Endodermal cell (in vitro differentiated cells): ENCODE results near the gene COL5A1. TPM values are rescaled to one million over a fixed set of nuclear protein-coding genes. Genes with fewer than 3 reads are reported as not detected.

Experiments used
- DNase-seq: peaks from one replicate; pipeline ENCODE4 v3.0.0-alpha.2; 2017
- H3K27ac ChIP-seq: 2 replicates; pipeline ENCODE4 v1.5.1; 2013; ENCODE audit warnings: mild to moderate bottlenecking, low read depth, low read length, moderate library complexity
- H3K27me3 ChIP-seq: 2 replicates; pipeline ENCODE4 v1.6.1; 2013; ENCODE audit warnings: mild to moderate bottlenecking, low read length, moderate library complexity; ENCODE audit not compliant: insufficient read depth, control insufficient read depth, poor library complexity, severe bottlenecking
- H3K36me3 ChIP-seq: 2 replicates; pipeline ENCODE4 v1.7.0; 2013; ENCODE audit warnings: mild to moderate bottlenecking, low read length, moderate library complexity; ENCODE audit not compliant: control insufficient read depth, insufficient read depth
- H3K4me1 ChIP-seq: one replicate; pipeline ENCODE4 v1.7.0; 2013; ENCODE audit warnings: low read length; ENCODE audit not compliant: control insufficient read depth, insufficient read depth
- H3K4me3 ChIP-seq: 2 replicates; pipeline ENCODE4 v1.5.1; 2013; ENCODE audit warnings: mild to moderate bottlenecking, low read length, moderate library complexity
- H3K9ac ChIP-seq: 2 replicates; pipeline ENCODE4 v1.6.1; 2013; ENCODE audit warnings: mild to moderate bottlenecking, low read length, moderate library complexity; ENCODE audit not compliant: poor library complexity, severe bottlenecking; ENCODE audit errors: extremely low read depth
- H3K9me3 ChIP-seq: 2 replicates; pipeline ENCODE4 v1.6.1; 2013; ENCODE audit warnings: mild to moderate bottlenecking, low read length, moderate library complexity; ENCODE audit not compliant: control insufficient read depth
- H3K27ac Mint-ChIP-seq: 2 replicates; pipeline ENCODE4 v1.8.0; 2020; ENCODE audit warnings: mixed read lengths
- H3K27me3 Mint-ChIP-seq: 2 replicates; pipeline ENCODE4 v1.8.0; 2021; ENCODE audit warnings: mild to moderate bottlenecking, mixed read lengths; ENCODE audit not compliant: insufficient read depth
- H3K36me3 Mint-ChIP-seq: 2 replicates; pipeline ENCODE4 v1.8.0; 2020; ENCODE audit warnings: low read depth, mixed read lengths
- H3K4me1 Mint-ChIP-seq: 2 replicates; pipeline ENCODE4 v1.8.0; 2020; ENCODE audit warnings: mixed read lengths
- H3K4me3 Mint-ChIP-seq: 2 replicates; pipeline ENCODE4 v1.8.0; 2020; ENCODE audit warnings: mild to moderate bottlenecking, moderate library complexity, mixed read lengths
- H3K9me3 Mint-ChIP-seq: 2 replicates; pipeline ENCODE4 v1.8.0; 2020; ENCODE audit warnings: mild to moderate bottlenecking, mixed read lengths
- CTCF ChIP-seq: fragments of 200-600 bp; sonication (generic); conservative IDR thresholded peaks from 2 replicates; pipeline ENCODE4 v1.5.0; 2021; ENCODE audit warnings: antibody characterized with exemption, mild to moderate bottlenecking
- WGBS, 2 experiments: methylation state at CpG; one replicate each; pipeline versions ENCODE4 v1.1.5 to v1.1.7; 2013; ENCODE audit warnings: missing lambda C conversion rate in 2 of 2, mixed read lengths in 1 of 2; ENCODE audit not compliant: insufficient coverage in 1 of 2, insufficient read length in 1 of 2; 5-methylcytosine and 5-hydroxymethylcytosine counted together
- total RNA-seq, 2 donors: library from RNA; stranded (reverse); fragmentation: NEBNext Ultra II Directional in 1 of 2; extraction: Animal tissue kit (Norgen Biotek cat#: 25700) in 1 of 2; gene quantifications; 2 replicates in 1 of 2; 3 replicates in 1 of 2; pipeline ENCODE4 v1.2.1, GENCODE V29; 2021

COL5A1 gene
- total RNA-seq, 2 donors from 2014 or later: 65.3 to 76.6 TPM

GRCh38 chr9:134670042-134670525 is 28.5 kb downstream of the COL5A1 start:
- peaks cover 20% of the 10 kb centered on the region for H3K36me3 Mint-ChIP-seq
- Histone ChIP-seq H3K27me3 (no peaks in the 10 kb centered on the region), H3K4me3 (no peak overlapping the region), H3K36me3 (no peaks in the 10 kb centered on the region), H3K9me3 (no peaks in the 10 kb centered on the region), H3K27ac (no peak overlapping the region), H3K9ac (no peak overlapping the region), H3K4me1 (no peaks in the 10 kb centered on the region)
- 85 to 89% methylated on average over 6 of the region's 6 CpGs for WGBS, 2 experiments
- no peak overlapping the region for H3K27ac Mint-ChIP-seq
- H3K27me3 Mint-ChIP-seq: no peaks in the 10 kb centered on the region
- no peak for TF ChIP-seq CTCF
- H3K9me3 Mint-ChIP-seq: peaks cover 3% of the 10 kb centered on the region
- no peak overlapping the region for H3K4me3 Mint-ChIP-seq
- peaks cover 5% of the 10 kb centered on the region for H3K4me1 Mint-ChIP-seq
- DNase-seq: no peak

- 90 to 100% methylated on average over 4 to 11 of the region's 11 CpGs for WGBS, 2 experiments
- Mint-ChIP-seq H3K4me3 (no peak overlapping the region), H3K4me1 (peaks cover 5% of the 10 kb centered on the region), H3K36me3 (peaks cover 17% of the 10 kb centered on the region), H3K9me3 (peaks cover 7% of the 10 kb centered on the region), H3K27ac (no peak overlapping the region), H3K27me3 (no peaks in the 10 kb centered on the region)
- Histone ChIP-seq H3K36me3 (no peaks in the 10 kb centered on the region), H3K4me1 (no peaks in the 10 kb centered on the region), H3K9ac (no peak overlapping the region), H3K27ac (no peak overlapping the region), H3K9me3 (no peaks in the 10 kb centered on the region), H3K27me3 (no peaks in the 10 kb centered on the region), H3K4me3 (no peak overlapping the region)
- TF ChIP-seq CTCF: no peak
- no peak for DNase-seq
Measured at GRCh38 chr9:134670851-134671281, 29.3 kb downstream of the COL5A1 start.

- Mint-ChIP-seq H3K4me1 (peaks cover 5% of the 10 kb centered on the region), H3K36me3 (peaks cover 17% of the 10 kb centered on the region), H3K4me3 (no peak overlapping the region), H3K9me3 (peaks cover 7% of the 10 kb centered on the region), H3K27ac (no peak overlapping the region), H3K27me3 (no peaks in the 10 kb centered on the region)
- Histone ChIP-seq H3K27me3 (no peaks in the 10 kb centered on the region), H3K36me3 (no peaks in the 10 kb centered on the region), H3K9ac (no peak overlapping the region), H3K4me3 (no peak overlapping the region), H3K27ac (no peak overlapping the region), H3K9me3 (no peaks in the 10 kb centered on the region), H3K4me1 (no peaks in the 10 kb centered on the region)
- no peak for DNase-seq
- WGBS, 2 experiments: 91 to 96% methylated on average over 14 to 15 of the region's 15 CpGs
- no peak for TF ChIP-seq CTCF
Measured at GRCh38 chr9:134671341-134672113, 29.9 kb downstream of the COL5A1 start.
